CD4-positive, alpha-beta T cell treated with Interleukin-4 for 1 hour (primary cell): ENCODE data around the gene KLK3.
A peak's percentile ranks its signal among the peaks of the same experiment; 100 is the strongest.

Experiments
- DNase-seq, 2 donors: peaks; one replicate each; pipeline ENCODE4 v3.0.0-alpha.2; 2020 to 2022

The KLK3 gene

DNA sequence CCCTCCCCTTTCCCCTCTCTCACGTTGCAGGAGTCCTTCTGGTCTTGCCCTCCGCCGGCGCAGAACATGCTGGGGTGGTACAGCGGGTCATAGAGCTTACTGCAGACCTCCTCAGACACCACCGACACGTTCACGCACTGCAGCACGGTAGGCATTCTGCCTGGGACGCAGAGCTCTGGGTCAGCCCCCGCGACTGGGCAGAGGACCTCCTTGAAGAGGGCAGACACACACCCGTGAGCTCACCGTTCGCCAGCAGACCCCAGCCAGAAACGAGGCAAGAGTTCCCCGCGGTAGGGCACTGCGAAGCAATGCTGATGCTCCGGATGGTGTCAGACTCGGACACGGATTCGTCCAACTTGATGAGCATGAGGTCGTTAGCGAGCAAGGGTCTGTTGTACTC, 53.6 kb downstream of the KLK3 start:
- DNase-seq = no peak

GRCh38 chr19:50909240-50910070, 54.7 kb downstream of the KLK3 start:
- DNase-seq = peak in 1 of 2 donors; percentile 14
